Endothelial cell of umbilical vein (primary cell): Measurements from ENCODE around the gene SMAD3.

Experiments used
- EZH2 ChIP-seq: IDR thresholded peaks from 2 replicates; pipeline ENCODE4 v1.6.1; 2012; ENCODE audit warnings: borderline replicate concordance, low read depth, mild to moderate bottlenecking, moderate library complexity, low read length, inconsistent platforms; ENCODE audit not compliant: severe bottlenecking
- GATA2 ChIP-seq: IDR thresholded peaks from 2 replicates; pipeline ENCODE4 v1.7.0; 2011; ENCODE audit warnings: low read depth, mild to moderate bottlenecking, moderate library complexity, mixed read lengths, low read length; ENCODE audit not compliant: insufficient read length, insufficient read depth
- POLR2A ChIP-seq: IDR thresholded peaks from 2 replicates; pipeline ENCODE4 v1.6.1; 2012; ENCODE audit warnings: low read depth, mild to moderate bottlenecking, control low read depth, low read length
- TF ChIP-seq, protein P1 (sequence below), 2 donors: IDR thresholded peaks; 1 replicate in 1 of 2; 2 replicates in 1 of 2; pipeline ENCODE4 v1.5.1; 2011; ENCODE audit warnings: low read length in 2 of 2, mild to moderate bottlenecking in 2 of 2, moderate library complexity in 2 of 2, control low read depth in 1 of 2, inconsistent platforms in 1 of 2, low read depth in 1 of 2; ENCODE audit not compliant: insufficient read depth in 1 of 2; ENCODE audit errors: extremely low read depth in 1 of 2

DNA sequence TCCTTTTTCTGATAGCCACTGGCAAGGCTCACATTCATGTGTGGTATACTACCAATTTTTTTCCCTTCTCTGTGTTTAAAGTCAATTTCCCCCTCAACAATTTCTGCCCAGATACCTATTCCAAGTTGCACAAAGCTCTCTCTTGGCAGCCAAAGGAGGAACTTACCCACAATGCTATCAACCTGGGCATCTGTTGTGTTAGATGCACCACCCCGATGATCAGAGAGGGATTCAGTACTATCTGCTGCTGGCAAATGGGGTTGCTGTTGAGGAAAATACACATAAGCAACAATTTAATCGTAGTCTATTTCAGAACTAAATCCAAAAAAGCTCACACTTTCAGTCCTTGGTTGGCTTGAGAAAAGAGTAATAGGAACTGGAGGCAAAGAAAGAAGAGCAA, 143.0 kb downstream of the SMAD3 start:
- TF ChIP-seq, protein P1, sequence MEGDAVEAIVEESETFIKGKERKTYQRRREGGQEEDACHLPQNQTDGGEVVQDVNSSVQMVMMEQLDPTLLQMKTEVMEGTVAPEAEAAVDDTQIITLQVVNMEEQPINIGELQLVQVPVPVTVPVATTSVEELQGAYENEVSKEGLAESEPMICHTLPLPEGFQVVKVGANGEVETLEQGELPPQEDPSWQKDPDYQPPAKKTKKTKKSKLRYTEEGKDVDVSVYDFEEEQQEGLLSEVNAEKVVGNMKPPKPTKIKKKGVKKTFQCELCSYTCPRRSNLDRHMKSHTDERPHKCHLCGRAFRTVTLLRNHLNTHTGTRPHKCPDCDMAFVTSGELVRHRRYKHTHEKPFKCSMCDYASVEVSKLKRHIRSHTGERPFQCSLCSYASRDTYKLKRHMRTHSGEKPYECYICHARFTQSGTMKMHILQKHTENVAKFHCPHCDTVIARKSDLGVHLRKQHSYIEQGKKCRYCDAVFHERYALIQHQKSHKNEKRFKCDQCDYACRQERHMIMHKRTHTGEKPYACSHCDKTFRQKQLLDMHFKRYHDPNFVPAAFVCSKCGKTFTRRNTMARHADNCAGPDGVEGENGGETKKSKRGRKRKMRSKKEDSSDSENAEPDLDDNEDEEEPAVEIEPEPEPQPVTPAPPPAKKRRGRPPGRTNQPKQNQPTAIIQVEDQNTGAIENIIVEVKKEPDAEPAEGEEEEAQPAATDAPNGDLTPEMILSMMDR (IDR thresholded peaks at IDR 0.05; ENCODE audit: extremely low read depth in 1 of 2, insufficient read depth in 1 of 2, low read depth in 1 of 2, low read length in 2 of 2): no peak
- TF ChIP-seq EZH2 (no peak), GATA2 (no peak), POLR2A (no peak)
